Neural cell (in vitro differentiated cells): Measurements from ENCODE around the gene CHCHD3. TPM values are rescaled to one million over a fixed set of nuclear protein-coding genes. Genes with fewer than 3 reads are reported as not detected.
"Not testable (repeated sequence)": the region's sequence is repeated elsewhere in the genome, so short reads cannot be mapped to it uniquely, and the experiment has no call there.

Experiments used
- H2AFZ ChIP-seq: fragments of 200-600, 300-800 bp; sonication (generic), shearing (Covaris generic); 2 replicates; pipeline ENCODE4 v1.6.0; 2014; ENCODE audit warnings: low read depth, mild to moderate bottlenecking, antibody characterized with exemption, low read length, moderate library complexity
- H3F3A ChIP-seq: fragments of 200-600 bp; shearing (Covaris generic); 2 replicates; pipeline ENCODE4 v1.6.1; 2016; ENCODE audit warnings: mild to moderate bottlenecking, moderate library complexity, mixed read lengths, antibody characterized with exemption, low read length; ENCODE audit not compliant: insufficient read depth, poor library complexity, severe bottlenecking
- H3K27ac ChIP-seq: fragments of 200-600, 300-800 bp; sonication (generic), shearing (Covaris generic); 2 replicates; pipeline ENCODE4 v1.5.1; 2014; ENCODE audit warnings: mild to moderate bottlenecking, low read length, moderate library complexity
- H3K27me3 ChIP-seq: fragments of 300-800, 200-600 bp; sonication (generic), shearing (Covaris generic); 2 replicates; pipeline ENCODE4 v1.6.0; 2014; ENCODE audit warnings: mild to moderate bottlenecking, low read depth, low read length, moderate library complexity; ENCODE audit not compliant: insufficient read depth
- H3K36me3 ChIP-seq: fragments of 300-800, 200-600 bp; sonication (generic), shearing (Covaris generic); 2 replicates; pipeline ENCODE4 v1.5.1; 2014; ENCODE audit warnings: mild to moderate bottlenecking, antibody characterized with exemption, low read length, moderate library complexity; ENCODE audit not compliant: insufficient read depth
- H3K4me2 ChIP-seq: fragments of 300-800, 200-600 bp; sonication (generic), shearing (Covaris generic); 2 replicates; pipeline ENCODE4 v1.6.0; 2014; ENCODE audit warnings: mild to moderate bottlenecking, low read length
- H3K4me3 ChIP-seq: fragments of 300-800, 200-600 bp; sonication (generic), shearing (Covaris generic); 2 replicates; pipeline ENCODE4 v1.5.1; 2014; ENCODE audit warnings: mild to moderate bottlenecking, low read length, moderate library complexity
- H3K79me2 ChIP-seq: fragments of 200-600 bp; shearing (Covaris generic); replicated peaks from 2 replicates; pipeline ENCODE4 v1.6.0; 2014; ENCODE audit warnings: mild to moderate bottlenecking, low read length, moderate library complexity; ENCODE audit not compliant: insufficient read depth
- H3K9ac ChIP-seq: fragments of 300-800, 200-600 bp; sonication (generic), shearing (Covaris generic); 2 replicates; pipeline ENCODE4 v1.6.1; 2016; ENCODE audit warnings: mild to moderate bottlenecking, low read length, mixed read lengths
- H3K9me2 ChIP-seq: fragments of 200-600 bp; shearing (Covaris generic); 2 replicates; pipeline ENCODE4 v1.6.1; 2016; ENCODE audit warnings: mild to moderate bottlenecking, low read length, mixed read lengths; ENCODE audit not compliant: insufficient read depth
- H3K9me3 ChIP-seq: fragments of 200-600, 300-800 bp; sonication (generic), shearing (Covaris generic); 2 replicates; pipeline ENCODE4 v1.6.1; 2016; ENCODE audit warnings: mild to moderate bottlenecking, mixed run types, low read length, moderate library complexity, mixed read lengths
- H4K20me1 ChIP-seq: fragments of 200-600 bp; shearing (Covaris generic); 2 replicates; pipeline ENCODE4 v1.6.1; 2016; ENCODE audit warnings: mild to moderate bottlenecking, mixed run types; ENCODE audit not compliant: insufficient read depth
- EP300 ChIP-seq: fragments of 450-650 bp; conservative IDR thresholded peaks from 2 replicates; pipeline ENCODE4 v1.6.1; 2014; ENCODE audit warnings: antibody characterized with exemption, mild to moderate bottlenecking, moderate library complexity; ENCODE audit not compliant: poor library complexity, severe bottlenecking
- EZH2 ChIP-seq: fragments of 200-600, 300-800 bp; shearing (Covaris generic), sonication (generic); IDR thresholded peaks from 2 replicates; pipeline ENCODE4 v1.6.1; 2014; ENCODE audit warnings: antibody characterized with exemption, low read length, borderline replicate concordance, mild to moderate bottlenecking; ENCODE audit not compliant: insufficient read depth, poor library complexity, severe bottlenecking
- MXI1 ChIP-seq: fragments of 450-650 bp; conservative IDR thresholded peaks from 2 replicates; pipeline ENCODE4 v1.6.1; 2014; ENCODE audit warnings: antibody characterized with exemption, mild to moderate bottlenecking; ENCODE audit not compliant: poor library complexity, severe bottlenecking
- POLR2AphosphoS5 ChIP-seq: IDR thresholded peaks from 2 replicates; pipeline ENCODE4 v1.6.1; 2012
- RAD21 ChIP-seq: fragments of 450-650 bp; conservative IDR thresholded peaks from 2 replicates; pipeline ENCODE4 v1.6.1; 2014; ENCODE audit warnings: antibody characterized with exemption, mild to moderate bottlenecking, moderate library complexity
- SMC3 ChIP-seq: fragments of 450-650 bp; conservative IDR thresholded peaks from 2 replicates; pipeline ENCODE4 v1.6.1; 2014; ENCODE audit warnings: antibody characterized with exemption, mild to moderate bottlenecking, moderate library complexity; ENCODE audit not compliant: poor library complexity
- TAF1 ChIP-seq: IDR thresholded peaks from 2 replicates; pipeline ENCODE4 v1.6.1; 2012; ENCODE audit warnings: low read depth
- polyA plus RNA-seq: library from polyadenylated mRNA; depleted of rRNA; stranded (reverse); fragments of >200 nt; gene quantifications from 2 replicates; pipeline ENCODE4 v1.2.3, GENCODE V29; 2014
- TF ChIP-seq, protein P1 (sequence below): fragments of 450-650 bp; IDR thresholded peaks from 2 replicates; pipeline ENCODE4 v1.5.1; 2014; ENCODE audit warnings: antibody characterized with exemption, mild to moderate bottlenecking, moderate library complexity; ENCODE audit not compliant: poor library complexity, severe bottlenecking
- TF ChIP-seq, protein P2 (sequence below): IDR thresholded peaks from 2 replicates; pipeline ENCODE4 v1.6.1; 2012; ENCODE audit warnings: borderline replicate concordance

CHCHD3 gene
- polyA plus RNA-seq, 1 donor from 2014 or later, result 89.9 TPM

DNA sequence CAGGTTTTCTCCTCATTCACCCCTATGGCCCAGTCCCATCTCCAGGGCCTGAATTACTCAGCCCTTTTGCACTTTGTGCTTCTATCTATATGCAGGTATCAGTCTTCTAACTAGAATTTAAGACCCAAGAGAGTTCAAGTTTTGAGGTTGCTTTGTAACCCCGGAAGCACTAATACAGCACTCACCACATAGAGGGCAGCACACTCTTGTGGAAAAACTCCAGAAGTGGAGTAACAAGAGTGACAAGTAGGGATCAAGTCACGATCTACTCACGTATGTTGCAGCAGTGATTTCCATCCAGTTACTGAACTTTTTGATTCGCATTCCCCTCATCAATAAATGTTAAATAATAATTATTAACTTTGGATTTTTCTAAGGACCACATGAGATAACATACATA lies 151.0 kb downstream of the CHCHD3 start:
- H3K4me2 ChIP-seq, result no peak overlapping the region
- no peak overlapping the region for H3K4me3 ChIP-seq
- no peaks in the 10 kb centered on the region for H3K79me2 ChIP-seq
- TF ChIP-seq, protein P1, sequence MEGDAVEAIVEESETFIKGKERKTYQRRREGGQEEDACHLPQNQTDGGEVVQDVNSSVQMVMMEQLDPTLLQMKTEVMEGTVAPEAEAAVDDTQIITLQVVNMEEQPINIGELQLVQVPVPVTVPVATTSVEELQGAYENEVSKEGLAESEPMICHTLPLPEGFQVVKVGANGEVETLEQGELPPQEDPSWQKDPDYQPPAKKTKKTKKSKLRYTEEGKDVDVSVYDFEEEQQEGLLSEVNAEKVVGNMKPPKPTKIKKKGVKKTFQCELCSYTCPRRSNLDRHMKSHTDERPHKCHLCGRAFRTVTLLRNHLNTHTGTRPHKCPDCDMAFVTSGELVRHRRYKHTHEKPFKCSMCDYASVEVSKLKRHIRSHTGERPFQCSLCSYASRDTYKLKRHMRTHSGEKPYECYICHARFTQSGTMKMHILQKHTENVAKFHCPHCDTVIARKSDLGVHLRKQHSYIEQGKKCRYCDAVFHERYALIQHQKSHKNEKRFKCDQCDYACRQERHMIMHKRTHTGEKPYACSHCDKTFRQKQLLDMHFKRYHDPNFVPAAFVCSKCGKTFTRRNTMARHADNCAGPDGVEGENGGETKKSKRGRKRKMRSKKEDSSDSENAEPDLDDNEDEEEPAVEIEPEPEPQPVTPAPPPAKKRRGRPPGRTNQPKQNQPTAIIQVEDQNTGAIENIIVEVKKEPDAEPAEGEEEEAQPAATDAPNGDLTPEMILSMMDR, result peak; percentile 47
- no peak for TF ChIP-seq EZH2
- peak; percentile 59 for TF ChIP-seq RAD21
- no peak for TF ChIP-seq POLR2AphosphoS5
- TF ChIP-seq EP300, result no peak
- TF ChIP-seq, protein P2, sequence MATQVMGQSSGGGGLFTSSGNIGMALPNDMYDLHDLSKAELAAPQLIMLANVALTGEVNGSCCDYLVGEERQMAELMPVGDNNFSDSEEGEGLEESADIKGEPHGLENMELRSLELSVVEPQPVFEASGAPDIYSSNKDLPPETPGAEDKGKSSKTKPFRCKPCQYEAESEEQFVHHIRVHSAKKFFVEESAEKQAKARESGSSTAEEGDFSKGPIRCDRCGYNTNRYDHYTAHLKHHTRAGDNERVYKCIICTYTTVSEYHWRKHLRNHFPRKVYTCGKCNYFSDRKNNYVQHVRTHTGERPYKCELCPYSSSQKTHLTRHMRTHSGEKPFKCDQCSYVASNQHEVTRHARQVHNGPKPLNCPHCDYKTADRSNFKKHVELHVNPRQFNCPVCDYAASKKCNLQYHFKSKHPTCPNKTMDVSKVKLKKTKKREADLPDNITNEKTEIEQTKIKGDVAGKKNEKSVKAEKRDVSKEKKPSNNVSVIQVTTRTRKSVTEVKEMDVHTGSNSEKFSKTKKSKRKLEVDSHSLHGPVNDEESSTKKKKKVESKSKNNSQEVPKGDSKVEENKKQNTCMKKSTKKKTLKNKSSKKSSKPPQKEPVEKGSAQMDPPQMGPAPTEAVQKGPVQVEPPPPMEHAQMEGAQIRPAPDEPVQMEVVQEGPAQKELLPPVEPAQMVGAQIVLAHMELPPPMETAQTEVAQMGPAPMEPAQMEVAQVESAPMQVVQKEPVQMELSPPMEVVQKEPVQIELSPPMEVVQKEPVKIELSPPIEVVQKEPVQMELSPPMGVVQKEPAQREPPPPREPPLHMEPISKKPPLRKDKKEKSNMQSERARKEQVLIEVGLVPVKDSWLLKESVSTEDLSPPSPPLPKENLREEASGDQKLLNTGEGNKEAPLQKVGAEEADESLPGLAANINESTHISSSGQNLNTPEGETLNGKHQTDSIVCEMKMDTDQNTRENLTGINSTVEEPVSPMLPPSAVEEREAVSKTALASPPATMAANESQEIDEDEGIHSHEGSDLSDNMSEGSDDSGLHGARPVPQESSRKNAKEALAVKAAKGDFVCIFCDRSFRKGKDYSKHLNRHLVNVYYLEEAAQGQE, result no peak
- no peak for TF ChIP-seq MXI1
- peak; percentile 54 for TF ChIP-seq SMC3
- TF ChIP-seq TAF1, result no peak
- H3K36me3 ChIP-seq, result no peaks in the 10 kb centered on the region
- no peaks in the 10 kb centered on the region for H3K9me2 ChIP-seq
- no peaks in the 10 kb centered on the region for H4K20me1 ChIP-seq
- H3K27me3 ChIP-seq, result no peaks in the 10 kb centered on the region
- no peaks in the 10 kb centered on the region for H3K9me3 ChIP-seq
- H3F3A ChIP-seq, result peaks cover 3% of the 10 kb centered on the region
- no peak overlapping the region for H2AFZ ChIP-seq
- H3K27ac ChIP-seq, result no peak overlapping the region
- H3K9ac ChIP-seq, result no peak overlapping the region

DNA sequence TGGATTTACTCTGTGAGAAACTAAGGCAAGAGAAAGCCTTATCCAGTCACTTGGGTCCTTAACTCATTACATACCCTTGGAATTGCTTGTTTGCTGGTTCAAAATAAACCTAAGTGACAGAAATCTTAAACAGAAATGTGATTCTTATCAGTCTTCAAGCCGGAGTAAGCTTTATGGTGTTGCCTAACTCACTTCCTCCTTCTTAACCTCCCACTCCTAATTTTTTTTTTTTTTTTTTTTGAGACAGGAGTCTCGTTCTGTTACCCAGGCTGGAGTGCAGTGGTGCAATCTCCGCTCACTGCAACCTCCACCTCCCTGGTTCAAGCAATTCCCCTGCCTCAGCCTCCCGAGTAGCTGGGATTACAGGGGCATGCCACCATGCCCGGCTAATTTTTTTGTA lies 151.9 kb downstream of the CHCHD3 start:
- H3F3A ChIP-seq, H2AFZ ChIP-seq, H3K9ac ChIP-seq, H3K27ac ChIP-seq, H3K4me2 ChIP-seq, H4K20me1 ChIP-seq, H3K79me2 ChIP-seq, H3K4me3 ChIP-seq, H3K9me3 ChIP-seq, H3K9me2 ChIP-seq, H3K27me3 ChIP-seq, H3K36me3 ChIP-seq: not testable (repeated sequence)

DNA sequence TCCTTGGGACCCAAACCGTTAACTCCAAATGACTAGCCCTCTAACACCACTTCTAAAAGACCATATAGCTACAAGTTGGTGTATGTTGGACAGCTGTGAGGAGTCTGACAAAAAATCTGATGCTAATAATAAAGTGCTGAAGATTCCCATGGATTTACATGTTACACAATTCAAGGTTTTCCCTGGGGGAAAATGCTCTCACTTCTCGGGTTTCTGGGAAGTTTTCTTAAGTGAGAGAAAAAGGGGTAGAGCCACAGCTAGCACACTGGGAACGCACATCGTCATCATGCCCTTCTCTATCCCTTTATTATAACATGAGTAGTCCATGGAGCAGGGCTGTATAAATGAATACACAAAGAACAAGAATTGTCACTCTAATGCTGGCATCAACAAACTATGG lies 162.1 kb downstream of the CHCHD3 start:
- Histone ChIP-seq H3F3A (no peaks in the 10 kb centered on the region), H3K4me3 (no peak overlapping the region), H3K9me2 (no peaks in the 10 kb centered on the region), H3K4me2 (no peak overlapping the region), H4K20me1 (no peaks in the 10 kb centered on the region), H3K79me2 (no peaks in the 10 kb centered on the region), H3K27ac (no peak overlapping the region), H3K9ac (no peak overlapping the region), H2AFZ (no peak overlapping the region), H3K27me3 (no peaks in the 10 kb centered on the region), H3K9me3 (no peaks in the 10 kb centered on the region), H3K36me3 (no peaks in the 10 kb centered on the region)
- TF ChIP-seq, protein P2, result no peak
- TF ChIP-seq TAF1 (no peak), POLR2AphosphoS5 (no peak), SMC3 (no peak), MXI1 (no peak), EZH2 (no peak), RAD21 (no peak), EP300 (no peak)
- TF ChIP-seq, protein P1, result no peak
